HTERT RPE-1 (cell line): ENCODE measurements around the gene WDSUB1.

Source experiments
- in situ Hi-C: fragments of 300-500 bp; cut with MboI; formaldehyde crosslinking; loops from 4 replicates; pipeline ENCODE4 v1.14.3; 2020; ENCODE audit warnings: low sequenced_read_pairs

Gene WDSUB1

DNA sequence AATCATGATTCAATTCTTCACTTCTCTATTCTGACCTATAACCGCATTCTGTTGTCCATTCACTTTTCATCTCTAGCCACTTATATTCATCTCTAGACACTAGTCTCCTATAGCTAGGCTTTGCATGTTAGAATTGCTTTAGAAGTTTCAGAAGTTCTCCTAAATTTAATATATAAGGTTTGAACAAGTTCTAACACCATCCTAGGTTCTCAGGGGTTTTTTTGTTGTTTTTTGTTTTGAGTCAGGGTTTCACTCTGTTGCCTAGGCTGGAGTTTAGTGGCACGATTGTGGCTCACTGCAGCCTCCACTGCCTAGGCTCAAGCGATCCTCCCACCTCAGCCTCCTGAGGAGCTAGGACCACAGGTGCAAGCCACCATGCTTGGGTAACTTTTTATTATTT lies 19.9 kb downstream of the WDSUB1 start:
- in situ Hi-C loops: no loop called here

DNA sequence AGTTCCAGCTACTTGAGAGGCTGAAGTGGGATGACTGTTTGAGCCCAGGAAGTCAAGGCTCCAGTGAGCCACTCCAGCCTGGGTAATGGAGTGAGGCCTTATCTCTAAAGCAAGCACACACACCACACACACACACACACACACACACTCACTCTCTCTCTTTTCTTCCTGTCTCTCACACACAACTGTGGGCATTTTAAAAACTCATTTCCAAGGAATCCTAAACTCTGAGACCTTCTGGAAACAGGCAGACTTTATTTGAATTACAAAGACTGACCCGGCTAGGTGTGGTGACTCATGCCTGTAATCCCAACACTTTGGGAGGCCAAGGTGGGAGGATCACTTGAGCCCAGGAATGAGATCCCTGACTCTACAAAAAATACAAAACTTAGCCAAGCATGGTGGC lies 21.3 kb downstream of the WDSUB1 start:
- in situ Hi-C loops: no loop called here

DNA sequence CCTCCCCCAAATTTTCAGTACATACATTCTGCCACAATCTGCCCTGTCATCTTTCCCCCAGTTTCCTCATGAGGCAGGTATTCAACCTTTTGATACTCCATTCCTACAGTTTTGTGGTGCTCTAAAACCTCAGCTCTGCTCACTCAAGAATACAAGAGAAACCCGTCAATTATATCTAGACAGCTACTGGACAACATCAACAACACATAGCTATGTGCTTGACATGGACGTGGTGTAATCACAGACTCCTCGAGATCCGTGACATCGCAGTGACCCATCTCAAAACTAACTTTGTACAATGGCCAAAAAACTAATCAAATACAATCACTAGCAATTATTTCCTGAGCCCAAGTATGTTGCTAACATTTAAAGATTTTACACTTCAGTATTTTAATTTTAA lies 23.6 kb downstream of the WDSUB1 start:
- in situ Hi-C loops: no loop called here

DNA sequence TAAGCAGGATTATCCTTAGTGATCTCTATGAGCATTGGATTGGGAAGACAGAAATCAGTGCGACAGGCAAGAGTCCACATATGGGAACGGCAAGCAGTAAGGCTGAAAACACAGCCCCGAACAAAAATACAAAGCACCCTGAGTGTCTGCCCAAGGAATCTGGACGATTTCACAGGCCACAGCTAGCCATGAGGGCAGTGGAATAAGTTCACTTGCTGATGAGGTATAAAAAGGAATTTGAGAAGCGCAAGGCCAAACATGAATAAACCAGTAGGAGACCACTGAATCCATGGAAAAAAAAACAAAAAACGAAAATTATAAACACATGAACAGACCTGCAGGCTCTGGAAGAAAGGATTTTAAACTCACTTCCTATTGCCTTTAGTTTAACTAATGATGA lies 24.3 kb downstream of the WDSUB1 start:
- in situ Hi-C loops: no loop called here

DNA sequence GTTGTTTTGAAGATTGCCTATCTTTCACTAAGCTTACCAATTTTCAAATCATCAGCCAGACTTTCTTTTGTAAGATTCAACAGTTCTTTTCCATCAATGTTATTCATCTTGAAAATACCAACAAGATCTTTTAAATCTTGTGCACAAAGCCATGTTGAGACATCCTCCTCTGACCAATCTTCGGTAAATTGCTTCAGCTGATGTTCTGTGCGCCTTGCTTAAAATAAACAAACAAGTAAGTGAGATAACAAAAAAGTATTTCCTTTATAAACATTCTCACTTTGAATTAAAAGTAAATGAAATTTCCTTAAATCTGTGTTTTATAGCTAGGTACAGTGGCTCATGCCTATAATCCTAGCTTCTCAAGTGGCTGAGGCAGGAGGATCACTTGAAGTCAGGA lies 30.3 kb downstream of the WDSUB1 start:
- in situ Hi-C loops: no loop called here

DNA sequence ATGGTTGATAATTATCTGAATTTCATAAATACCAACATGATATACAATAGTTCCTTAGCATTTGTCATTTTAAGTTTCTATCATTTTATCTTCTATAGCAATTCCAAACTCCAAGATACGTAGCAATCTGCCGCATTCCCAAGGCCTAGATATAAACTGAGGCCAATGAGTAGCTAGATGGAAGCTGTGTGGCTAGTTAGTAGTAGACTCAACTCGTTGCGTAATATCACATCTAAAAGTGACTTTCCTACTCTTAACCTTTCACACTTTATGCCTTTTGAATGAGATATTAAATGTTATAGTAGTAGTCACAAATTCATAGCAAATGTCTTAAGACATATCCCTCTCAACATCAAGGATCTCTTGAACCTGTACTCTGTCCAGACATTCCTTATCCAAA lies 33.6 kb downstream of the WDSUB1 start:
- in situ Hi-C loops: no loop called here

DNA sequence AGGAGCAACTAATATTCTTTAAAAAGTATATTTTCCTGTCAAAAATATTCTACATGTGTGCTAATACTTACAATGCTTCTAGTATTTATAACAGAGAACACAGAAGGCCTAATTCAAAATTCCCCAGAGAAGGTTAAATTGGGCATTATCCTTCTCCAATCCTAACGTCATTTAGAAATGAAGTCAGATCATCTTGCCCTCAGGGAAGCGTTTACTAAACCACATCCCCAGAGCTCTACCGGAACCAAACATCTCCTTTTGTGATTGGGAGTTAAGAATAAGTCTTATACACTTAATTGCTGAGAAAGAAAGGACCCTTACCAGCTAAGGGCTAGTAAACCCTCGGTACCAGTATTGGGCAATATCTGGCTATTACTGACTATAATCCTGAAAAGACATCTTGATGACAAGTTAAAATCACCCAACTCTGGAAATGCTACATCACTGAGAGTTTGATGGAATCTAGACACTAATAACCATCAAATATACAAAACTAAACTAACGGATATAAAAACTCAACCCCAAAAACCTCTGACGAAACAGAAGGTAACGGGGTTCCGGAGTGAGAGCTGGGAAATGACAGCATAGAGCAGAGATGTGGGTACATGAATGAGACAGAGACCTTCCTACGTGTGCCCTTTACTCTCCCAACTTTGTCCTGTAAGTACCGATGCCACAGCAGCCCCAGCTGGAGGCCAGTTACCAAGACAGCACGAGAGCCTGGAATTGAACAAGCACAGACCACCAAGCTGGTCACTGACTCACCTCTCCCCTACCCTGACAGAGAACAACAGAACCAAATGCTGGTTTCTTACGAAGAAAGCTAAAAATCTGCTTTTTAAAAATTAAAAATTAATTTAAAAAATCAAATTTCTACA lies 35.0 kb downstream of the WDSUB1 start:
- in situ Hi-C loops: no loop called here

DNA sequence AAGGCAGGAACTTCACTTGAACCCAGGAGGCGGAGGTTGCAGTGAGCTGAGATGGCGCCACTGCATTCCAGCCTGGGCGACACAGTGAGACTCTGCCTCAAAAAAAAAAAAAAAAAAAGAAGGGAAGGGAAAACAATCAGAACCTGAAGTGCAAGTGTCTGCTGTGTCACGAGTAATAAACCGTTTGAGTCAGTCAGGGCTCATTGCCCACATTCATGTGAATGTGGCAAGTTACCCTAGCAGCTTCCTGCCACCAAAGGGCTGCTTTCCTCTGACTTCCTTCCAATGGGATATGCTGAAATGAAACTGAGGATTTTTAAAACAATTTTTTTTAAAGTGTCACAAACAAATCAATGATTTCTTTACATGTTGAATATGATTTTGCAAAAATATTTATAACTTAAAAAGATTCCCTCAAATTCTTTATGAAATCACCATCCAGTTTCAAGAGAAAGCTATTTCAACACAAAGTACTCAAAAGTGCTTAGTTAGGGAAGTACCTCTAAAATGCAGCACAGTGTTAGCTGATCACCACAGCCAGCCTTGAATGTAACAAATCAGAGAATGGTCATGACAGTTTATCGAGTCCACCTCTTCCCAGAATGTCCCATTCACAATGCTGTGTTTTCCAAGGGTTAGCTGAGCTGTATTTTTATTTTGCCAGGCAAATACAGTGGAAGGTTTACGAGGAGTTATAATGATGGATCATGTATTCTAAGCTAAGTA lies 36.4 kb downstream of the WDSUB1 start:
- in situ Hi-C loops: no loop called here

DNA sequence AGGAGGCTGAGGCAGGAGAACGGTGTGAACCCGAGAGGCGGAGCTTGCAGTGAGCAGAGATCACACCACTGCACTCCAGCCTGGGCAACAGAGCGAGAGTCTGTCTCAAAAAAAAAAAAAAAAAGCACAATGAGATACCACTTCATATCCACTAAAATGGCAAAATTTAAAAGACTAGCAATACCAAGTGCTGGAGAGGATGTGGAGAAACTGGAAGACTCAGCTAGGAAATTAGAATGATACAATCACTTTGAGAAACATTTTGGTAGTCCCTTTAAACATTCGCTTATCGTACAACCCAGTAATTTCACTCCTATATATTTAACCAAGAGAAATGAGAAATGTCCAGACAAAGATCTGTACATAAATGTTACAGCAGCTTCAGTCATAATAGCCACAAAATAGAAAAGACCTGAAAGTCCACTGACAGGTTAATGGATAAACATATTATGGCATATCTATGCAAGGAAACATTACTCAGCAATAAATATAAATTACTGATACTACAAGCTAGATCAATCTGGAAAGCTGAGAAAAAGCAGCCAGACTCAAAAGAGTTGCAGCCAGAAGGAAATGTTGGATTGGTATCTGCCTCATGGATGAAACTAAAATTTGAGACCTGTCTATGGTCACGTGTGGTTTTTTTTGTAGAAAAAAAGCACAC lies 40.0 kb downstream of the WDSUB1 start:
- in situ Hi-C loops: no loop called here

DNA sequence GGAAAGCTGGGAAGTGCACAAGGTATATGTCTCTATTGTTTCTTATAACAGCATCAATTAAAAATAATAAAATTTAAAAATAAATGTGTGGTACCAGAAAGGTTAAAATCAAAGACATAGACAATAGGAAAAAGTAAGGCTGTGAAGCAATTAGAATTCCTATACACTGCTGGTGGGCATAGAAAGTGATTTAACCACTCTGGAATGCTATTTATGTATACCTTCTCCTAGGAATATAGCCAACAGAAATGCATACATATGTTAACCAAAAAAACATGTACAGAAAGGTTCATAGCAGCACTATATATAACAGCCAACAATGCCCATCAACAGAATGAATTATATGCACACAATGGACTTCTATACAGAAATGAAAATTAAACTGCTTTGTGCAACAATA lies 43.0 kb downstream of the WDSUB1 start:
- in situ Hi-C loops: no loop called here

DNA sequence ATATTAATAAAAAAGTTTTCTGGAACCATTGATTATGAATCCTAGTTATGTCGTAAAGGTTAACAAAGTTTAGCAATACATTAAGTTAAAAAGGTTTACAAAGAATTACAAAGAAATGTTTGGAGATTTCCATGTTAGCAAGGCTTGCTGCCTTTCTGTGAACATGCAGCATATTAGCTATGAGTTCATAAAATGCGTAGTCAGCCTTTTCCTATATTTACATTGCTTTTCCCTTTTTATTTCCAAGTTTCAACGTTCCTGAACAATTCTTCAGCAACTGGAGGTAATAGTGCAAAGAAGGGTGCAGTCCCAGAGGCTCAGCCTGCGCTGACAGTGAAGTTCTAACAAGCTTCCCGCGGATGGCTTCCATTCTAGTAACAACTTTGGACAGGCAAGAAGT lies 51.6 kb downstream of the WDSUB1 start:
- in situ Hi-C loops: no loop called here

DNA sequence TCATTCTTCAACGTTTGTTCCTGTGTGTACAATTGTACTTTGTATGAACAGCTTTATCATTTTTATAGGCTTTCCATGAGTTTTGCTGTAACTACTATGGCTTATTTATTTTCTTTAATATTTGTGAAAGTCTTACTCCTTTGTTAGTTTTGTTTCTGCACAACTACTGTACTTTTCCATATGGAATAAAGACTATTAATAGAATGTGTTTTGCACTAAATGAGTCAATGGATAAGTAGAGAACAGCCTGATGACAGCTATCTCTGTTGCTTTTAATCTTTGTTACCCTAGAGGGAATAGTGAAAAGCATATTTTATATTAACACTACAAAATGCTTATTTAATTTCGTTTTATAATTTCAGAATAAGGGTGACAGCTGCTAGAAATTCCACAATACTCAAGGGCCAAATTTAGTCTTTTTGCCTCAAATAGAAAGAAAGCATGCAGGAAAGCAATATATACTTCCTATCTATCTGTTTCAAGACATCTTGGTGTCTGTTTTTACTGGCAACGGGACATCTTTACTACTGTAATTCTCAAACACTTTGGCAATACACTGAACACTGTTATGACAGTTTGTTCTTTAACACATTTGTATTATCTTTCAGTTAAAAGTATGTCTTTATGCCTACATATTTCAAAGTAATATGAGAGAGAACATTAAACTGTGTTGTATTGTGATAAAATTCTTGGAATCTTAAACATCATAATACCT lies 53.9 kb downstream of the WDSUB1 start:
- in situ Hi-C loops: no loop called here

DNA sequence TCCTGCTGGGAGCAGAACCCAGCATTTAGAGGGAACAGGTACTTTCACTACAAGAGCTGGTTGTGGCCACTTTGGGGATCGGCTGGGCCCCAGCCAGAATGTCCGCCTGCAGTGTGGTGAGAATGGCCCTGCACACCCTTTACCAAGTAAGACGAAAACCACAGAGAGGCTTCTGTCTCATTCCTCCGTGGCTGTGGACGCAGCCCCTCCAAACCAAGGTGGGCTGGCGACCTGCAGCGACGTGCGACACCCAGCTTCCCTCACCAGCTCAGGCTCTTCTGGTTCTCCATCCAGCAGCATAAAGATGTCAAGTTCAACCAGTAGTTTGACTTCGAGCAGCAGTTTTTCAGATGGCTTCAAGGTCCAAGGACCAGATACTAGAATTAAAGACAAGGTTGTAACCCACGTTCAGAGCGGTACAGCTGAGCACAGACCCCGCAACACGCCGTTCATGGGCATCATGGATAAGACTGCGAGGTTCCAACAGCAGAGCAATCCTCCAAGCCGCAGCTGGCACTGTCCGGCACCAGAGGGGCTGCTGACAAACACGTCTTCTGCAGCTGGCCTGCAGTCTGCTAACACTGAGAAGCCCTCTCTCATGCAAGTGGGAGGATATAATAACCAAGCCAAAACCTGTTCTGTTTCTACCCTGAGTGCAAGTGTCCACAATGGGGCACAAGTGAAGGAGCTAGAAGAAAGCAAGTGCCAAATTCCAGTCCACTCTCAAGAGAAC lies 56.2 kb downstream of the WDSUB1 start:
- in situ Hi-C loops: no loop called here

DNA sequence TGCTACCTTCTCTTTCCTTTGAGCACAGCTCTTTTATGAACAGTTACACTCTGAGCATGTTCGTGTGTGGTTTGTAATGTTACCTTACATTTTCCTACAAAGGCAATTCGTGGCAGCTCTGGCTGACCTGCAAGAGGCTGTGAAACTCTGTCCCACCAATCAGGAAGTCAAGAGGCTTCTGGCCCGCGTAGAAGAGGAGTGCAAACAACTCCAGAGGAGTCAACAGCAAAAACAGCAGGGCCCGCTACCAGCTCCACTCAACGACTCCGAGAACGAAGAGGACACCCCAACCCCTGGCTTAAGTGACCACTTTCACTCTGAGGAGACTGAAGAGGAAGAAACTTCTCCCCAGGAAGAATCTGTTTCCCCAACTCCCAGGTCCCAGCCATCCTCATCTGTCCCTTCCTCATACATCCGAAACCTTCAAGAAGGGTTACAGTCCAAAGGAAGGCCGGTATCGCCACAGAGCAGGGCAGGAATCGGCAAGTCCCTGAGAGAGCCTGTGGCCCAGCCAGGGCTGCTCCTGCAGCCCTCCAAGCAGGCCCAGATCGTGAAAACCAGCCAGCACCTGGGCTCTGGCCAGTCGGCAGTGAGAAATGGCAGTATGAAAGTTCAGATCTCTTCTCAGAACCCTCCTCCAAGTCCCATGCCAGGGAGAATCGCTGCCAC lies 56.9 kb downstream of the WDSUB1 start:
- in situ Hi-C loops: no loop called here

DNA sequence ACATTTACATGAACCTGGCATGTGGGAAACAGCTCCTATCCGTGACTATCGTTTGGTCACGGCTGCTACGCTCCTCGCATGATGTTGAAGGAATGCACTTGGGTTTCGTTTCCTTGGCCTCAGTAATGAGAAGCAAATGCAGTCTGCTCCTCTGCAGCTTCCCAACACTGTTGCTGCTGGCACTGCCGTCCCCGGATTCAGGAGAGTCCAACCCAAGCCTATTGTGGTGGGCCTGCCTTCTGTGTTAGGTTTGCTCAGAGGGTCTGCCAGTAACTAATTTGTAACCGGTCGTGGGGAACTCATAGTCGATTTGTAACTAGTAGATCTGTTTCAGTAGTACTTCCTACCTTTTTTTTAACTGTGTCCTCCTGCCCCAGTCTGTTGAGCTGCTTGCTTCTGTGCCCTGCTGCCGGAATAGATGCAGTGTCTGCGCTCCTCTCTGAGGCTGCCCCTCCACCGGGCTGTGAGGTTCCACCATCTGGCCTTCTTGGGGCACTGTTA lies 58.4 kb downstream of the WDSUB1 start:
- in situ Hi-C loops: no loop called here

DNA sequence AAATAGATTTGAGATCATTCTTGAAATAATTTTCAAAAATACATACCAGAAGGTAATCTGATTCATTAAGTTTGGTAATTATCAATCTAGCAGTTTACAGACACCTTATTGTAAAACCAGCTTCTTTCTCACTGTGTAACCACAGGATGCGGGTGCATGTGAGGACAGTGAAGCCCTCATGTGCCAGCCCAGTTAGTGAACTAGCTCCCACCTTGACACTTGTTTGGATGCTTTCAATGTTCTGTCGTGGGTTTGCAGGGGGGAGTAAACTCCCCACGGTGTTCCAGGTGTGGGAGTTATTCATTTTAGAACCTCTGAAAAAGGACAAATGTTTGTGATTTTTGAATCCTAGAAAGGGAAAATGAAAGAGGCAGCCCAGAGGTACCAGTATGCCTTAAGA lies 59.0 kb downstream of the WDSUB1 start:
- in situ Hi-C loops: no loop called here

DNA sequence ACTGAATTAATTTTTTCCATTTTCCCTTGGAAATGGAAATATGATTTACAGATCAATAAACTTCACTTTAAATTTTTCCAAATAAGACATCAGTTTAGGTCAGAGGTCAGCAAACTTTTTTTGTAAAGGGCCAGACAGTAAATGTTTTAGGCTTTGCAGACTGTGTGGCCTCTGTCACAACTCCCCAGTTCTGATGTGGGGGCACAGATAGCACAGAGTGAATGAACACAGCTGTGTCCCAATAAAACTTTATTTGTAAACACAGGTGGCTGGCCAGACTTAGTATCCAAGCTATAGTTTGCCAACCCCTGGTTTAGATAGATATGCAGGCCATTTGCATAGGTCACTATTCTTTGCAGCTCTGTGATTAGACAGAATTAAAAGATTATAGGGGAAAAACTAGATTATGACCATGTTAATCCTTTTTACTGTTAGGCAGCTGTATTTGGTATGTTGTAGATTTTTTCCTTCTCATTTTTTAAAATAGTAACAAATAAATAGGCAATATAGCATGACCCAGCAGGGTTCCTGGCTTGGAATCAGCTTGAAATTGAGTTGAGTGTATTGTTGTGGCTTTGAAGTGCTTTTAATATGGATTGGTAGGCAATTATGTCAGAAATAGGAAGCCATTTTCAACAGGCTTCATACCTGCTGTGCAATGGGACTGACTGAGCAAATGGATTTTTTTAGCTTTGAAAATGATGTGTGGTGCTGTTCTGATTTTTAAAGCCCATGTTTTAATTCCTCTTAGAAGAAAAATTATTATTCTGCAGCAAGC lies 59.7 kb downstream of the WDSUB1 start:
- in situ Hi-C loops: no loop called here

DNA sequence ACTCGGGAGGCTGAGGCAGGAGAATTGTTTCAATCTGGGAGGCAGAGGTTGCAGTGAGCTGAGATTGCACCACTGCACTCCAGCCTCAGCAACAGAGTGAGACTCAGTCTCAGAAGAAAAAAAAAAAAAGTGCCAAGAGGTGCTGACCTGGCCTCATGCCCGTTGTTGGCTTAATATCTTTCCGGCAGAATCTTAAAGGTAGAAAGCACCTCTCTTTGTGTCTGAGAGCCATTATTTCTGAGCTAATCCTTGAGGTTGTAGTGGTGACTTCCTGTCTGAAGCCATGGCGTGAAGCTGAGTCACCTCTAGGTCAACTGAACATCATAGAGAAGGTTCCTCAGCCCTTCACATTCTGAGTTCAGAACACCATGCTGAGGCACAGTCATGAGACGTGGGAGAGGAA lies 60.4 kb downstream of the WDSUB1 start:
- in situ Hi-C loops: no loop called here
